Measurements from ENCODE around the gene CORO6. TPM values are rescaled to one million over a fixed set of nuclear protein-coding genes. Genes with fewer than 3 reads are reported as not detected.

Gene CORO6
- total and polyA plus RNA-seq, 12 donors, result 53.2 to 262 (median 90.9) TPM

GRCh38 chr17:29576214-29577000 lies 46.3 kb downstream of the CORO6 start:
- Histone ChIP-seq H3K4me3 (no peak overlapping the region), H3K27me3 (no peaks in the 10 kb centered on the region), H3K4me1 (peaks cover 14 to 42% (median 27%) of the 10 kb centered on the region in 9 donors), H3K27ac (no peak overlapping the region), H3K9me3 (no peaks in the 10 kb centered on the region), H3K36me3 (peaks cover 3 to 90% (median 44%) of the 10 kb centered on the region in 9 donors)
- intact Hi-C loops (cut with DNase I), result loop anchor here in 2 of 10 donors (5.0 to 10.0 kb wide), 2 partner anchors 36 to 48 kb away; partner anchors contain the start of gene CORO6 (in 1 of the 2)
- ATAC-seq (no peak), DNase-seq (no peak)
- 91 to 94% methylated on average over 37 of the region's 37 CpGs for whole genome bisulfite sequencing, 2 donors
- no peak for TF ChIP-seq CTCF (IDR thresholded peaks at IDR 0.05)

- Histone ChIP-seq H3K4me3 (no peak overlapping the region), H3K36me3 (peaks cover 3 to 82% (median 37%) of the 10 kb centered on the region in 9 donors), H3K9me3 (no peaks in the 10 kb centered on the region), H3K27ac (no peak overlapping the region), H3K27me3 (no peaks in the 10 kb centered on the region), H3K4me1 (peaks cover 14 to 49% (median 27%) of the 10 kb centered on the region in 9 donors)
- intact Hi-C loops (cut with DNase I), result loop anchor here in 2 of 10 donors (5.0 to 10.0 kb wide), 2 partner anchors 37 to 49 kb away; partner anchors contain the start of gene CORO6 (in 1 of the 2)
- 87 to 89% methylated on average over 28 of the region's 28 CpGs for WGBS, 2 donors
- DNase-seq (peak in 1 of 2 donors; percentile 4), ATAC-seq (no peak)
- TF ChIP-seq CTCF (IDR thresholded peaks at IDR 0.05), result no peak
Measured at GRCh38 chr17:29575511-29576213, 47.0 kb downstream of the CORO6 start.

- Histone ChIP-seq H3K27ac (no peak overlapping the region), H3K4me3 (no peak overlapping the region), H3K36me3 (peaks cover 3 to 77% (median 37%) of the 10 kb centered on the region in 9 donors), H3K4me1 (peaks cover 13 to 46% (median 23%) of the 10 kb centered on the region in 9 donors), H3K27me3 (no peaks in the 10 kb centered on the region), H3K9me3 (no peaks in the 10 kb centered on the region)
- 87 to 92% methylated on average over 17 of the region's 17 CpGs for WGBS, 2 donors
- TF ChIP-seq CTCF (IDR thresholded peaks at IDR 0.05), result no peak
- ATAC-seq, result no peak
- no peak for DNase-seq
- intact Hi-C loops (cut with DNase I), result loop anchor here in 2 of 10 donors (5.0 to 10.0 kb wide), 2 partner anchors 37 to 50 kb away; partner anchors contain the start of gene CORO6 (in 1 of the 2)
Measured at GRCh38 chr17:29574732-29575510, 47.8 kb downstream of the CORO6 start.
